Testis (tissue), 3 donors: ENCODE data around the gene DAP. TPM values are rescaled to one million over a fixed set of nuclear protein-coding genes. Genes with fewer than 3 reads are reported as not detected.
A peak's percentile ranks its signal among the peaks of the same experiment; 100 is the strongest.

Experiments used
- DNase-seq: peaks from one replicate; pipeline ENCODE4 v3.0.0-alpha.2; 2019
- H3K27ac ChIP-seq, 2 donors: fragments of 200-600 bp; sonication (generic); one replicate each; pipeline ENCODE4 v1.5.1; 2019
- H3K27me3 ChIP-seq: fragments of 200-600 bp; sonication (generic); one replicate; pipeline ENCODE4 v1.5.1; 2019
- H3K36me3 ChIP-seq: fragments of 200-600 bp; sonication (generic); one replicate; pipeline ENCODE4 v1.5.1; 2017; ENCODE audit warnings: low read depth; ENCODE audit errors: missing control alignments
- H3K4me1 ChIP-seq: fragments of 200-600 bp; sonication (generic); one replicate; pipeline ENCODE4 v1.5.1; 2019
- H3K4me3 ChIP-seq, 2 donors: fragments of 200-600 bp; sonication (generic); one replicate each; pipeline ENCODE4 v1.5.1; 2017 to 2019
- H3K9me3 ChIP-seq: fragments of 200-600 bp; sonication (generic); one replicate; pipeline ENCODE4 v1.5.1; 2017
- POLR2A ChIP-seq: fragments of 450-650 bp; IDR thresholded peaks from one replicate; pipeline ENCODE4 v1.6.1; 2017; ENCODE audit warnings: antibody characterized with exemption, mild to moderate bottlenecking, moderate library complexity
- WGBS, 2 donors: methylation state at CpG; one replicate each; pipeline ENCODE4 v1.1.5; 2018; 5-methylcytosine and 5-hydroxymethylcytosine counted together
- intact Hi-C: fragments of 100-400 bp; cut with DNase I; formaldehyde crosslinking; loops from one replicate; pipeline ENCODE4 v1.15.1; 2023; ENCODE audit warnings: low total_unique reads
- polyA plus RNA-seq: library from polyadenylated mRNA; stranded (reverse); fragments of 350-450 nt; fragmentation: Illumina TruSeq; extraction: RNeasy Lipid Tissue Mini Kit (QIAGEN cat#74804); gene quantifications from one replicate; pipeline ENCODE4 v1.2.3, GENCODE V29; 2014; ENCODE audit warnings: low read depth, low replicate concordance; ENCODE audit not compliant: insufficient read depth
- total RNA-seq, 2 donors: library from RNA; depleted of rRNA; stranded (reverse); fragments of >200 nt; gene quantifications; one replicate each; pipeline ENCODE4 v1.2.3, GENCODE V29; 2016
- TF ChIP-seq, protein P1 (sequence below), 3 experiments: fragments of 450-650 bp in 2 of 3; fragments of 200-600 bp in 1 of 3; sonication (generic) in 1 of 3; IDR thresholded peaks; one replicate each; pipeline ENCODE4 v1.5.1; 2016 to 2019; ENCODE audit warnings: antibody characterized with exemption in 3 of 3, mild to moderate bottlenecking in 2 of 3, moderate library complexity in 1 of 3

The DAP gene
- total and polyA plus RNA-seq, 3 donors from 2014 or later: 46.3 to 92.2 (median 48.1) TPM

DNA sequence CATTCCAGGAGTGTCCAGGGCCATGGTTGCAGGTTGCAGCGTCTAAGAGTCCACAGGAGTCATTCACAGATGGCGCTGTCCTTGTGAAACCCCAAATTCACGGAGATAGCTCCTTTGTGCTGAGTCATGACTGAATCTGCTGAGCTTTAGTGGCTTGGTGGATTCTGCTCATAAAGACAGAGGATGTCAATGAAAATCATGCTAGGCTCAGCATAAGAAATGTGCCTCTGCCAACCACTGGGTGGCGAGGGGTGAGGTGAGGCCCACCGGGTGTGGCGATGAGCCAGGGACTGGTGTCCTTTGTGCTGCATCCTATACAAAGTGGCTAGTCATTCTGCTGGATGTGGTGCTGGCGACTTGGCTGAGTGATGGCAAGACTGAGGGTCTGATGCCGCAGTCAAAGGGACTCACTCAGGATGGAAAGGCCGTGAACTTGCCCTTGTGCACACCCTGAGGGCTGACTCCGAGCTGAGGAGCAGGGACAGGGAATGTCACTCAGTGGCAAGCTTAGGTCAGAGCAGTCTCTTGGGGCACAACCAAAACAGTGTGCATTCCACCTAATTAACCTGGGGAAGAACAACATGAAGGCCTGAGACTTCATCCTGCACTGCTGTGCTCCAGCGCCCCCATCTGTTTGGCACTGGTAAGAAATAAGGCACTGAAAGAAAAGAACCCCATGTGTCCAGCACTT, 71.5 kb downstream of the DAP start:
- 75 to 93% methylated on average over 8 to 11 of the region's 11 CpGs for WGBS, 2 donors
- H3K4me1 ChIP-seq: no peaks in the 10 kb centered on the region
- intact Hi-C loops: no loop called here

DNA sequence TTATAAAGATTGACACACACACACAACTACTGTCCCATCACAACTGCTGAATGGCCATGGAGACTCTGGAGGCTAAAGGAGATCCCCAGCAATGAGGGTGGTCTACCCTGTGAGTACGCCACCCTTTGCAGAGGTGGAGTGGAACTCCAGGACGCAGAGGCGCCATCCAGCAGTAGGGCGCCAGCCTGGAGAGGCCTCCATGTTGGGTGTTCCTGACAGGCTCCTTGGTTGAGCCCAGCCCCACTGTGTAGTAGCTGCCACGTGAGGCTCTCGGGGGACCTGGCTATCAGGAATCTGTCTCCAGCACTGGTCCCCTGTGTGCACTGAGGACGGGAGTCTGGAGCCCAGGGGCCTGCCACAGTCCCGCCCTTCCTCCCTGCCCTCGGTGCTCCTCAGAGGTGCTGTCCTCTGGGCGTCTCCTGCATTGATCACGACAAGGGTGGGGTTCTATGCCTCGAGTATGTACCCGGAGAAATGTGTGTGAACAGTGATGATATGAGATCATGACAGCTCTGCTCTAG, 72.3 kb downstream of the DAP start:
- Histone ChIP-seq H3K27me3 (no peaks in the 10 kb centered on the region), H3K9me3 (no peaks in the 10 kb centered on the region), H3K36me3 (no peaks in the 10 kb centered on the region), H3K4me1 (no peaks in the 10 kb centered on the region), H3K4me3 (no peak overlapping the region), H3K27ac (no peak overlapping the region)
- no peak for DNase-seq
- WGBS, 2 donors: 93 to 94% methylated on average over 11 to 13 of the region's 13 CpGs
- TF ChIP-seq, protein P1, sequence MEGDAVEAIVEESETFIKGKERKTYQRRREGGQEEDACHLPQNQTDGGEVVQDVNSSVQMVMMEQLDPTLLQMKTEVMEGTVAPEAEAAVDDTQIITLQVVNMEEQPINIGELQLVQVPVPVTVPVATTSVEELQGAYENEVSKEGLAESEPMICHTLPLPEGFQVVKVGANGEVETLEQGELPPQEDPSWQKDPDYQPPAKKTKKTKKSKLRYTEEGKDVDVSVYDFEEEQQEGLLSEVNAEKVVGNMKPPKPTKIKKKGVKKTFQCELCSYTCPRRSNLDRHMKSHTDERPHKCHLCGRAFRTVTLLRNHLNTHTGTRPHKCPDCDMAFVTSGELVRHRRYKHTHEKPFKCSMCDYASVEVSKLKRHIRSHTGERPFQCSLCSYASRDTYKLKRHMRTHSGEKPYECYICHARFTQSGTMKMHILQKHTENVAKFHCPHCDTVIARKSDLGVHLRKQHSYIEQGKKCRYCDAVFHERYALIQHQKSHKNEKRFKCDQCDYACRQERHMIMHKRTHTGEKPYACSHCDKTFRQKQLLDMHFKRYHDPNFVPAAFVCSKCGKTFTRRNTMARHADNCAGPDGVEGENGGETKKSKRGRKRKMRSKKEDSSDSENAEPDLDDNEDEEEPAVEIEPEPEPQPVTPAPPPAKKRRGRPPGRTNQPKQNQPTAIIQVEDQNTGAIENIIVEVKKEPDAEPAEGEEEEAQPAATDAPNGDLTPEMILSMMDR (IDR thresholded peaks at IDR 0.05): no peak
- TF ChIP-seq POLR2A: no peak
- intact Hi-C loops: no loop called here

More for the DNA sequence above, 71.5 kb downstream of the DAP start:
- no peak overlapping the region for H3K27ac ChIP-seq
- H3K9me3 ChIP-seq: no peaks in the 10 kb centered on the region
- H3K4me3 ChIP-seq: no peak overlapping the region
- H3K36me3 ChIP-seq: no peaks in the 10 kb centered on the region
- DNase-seq: peak; percentile 29
- no peaks in the 10 kb centered on the region for H3K27me3 ChIP-seq
- TF ChIP-seq, protein P1 (IDR thresholded peaks at IDR 0.05): no peak
- TF ChIP-seq POLR2A: no peak

DNA sequence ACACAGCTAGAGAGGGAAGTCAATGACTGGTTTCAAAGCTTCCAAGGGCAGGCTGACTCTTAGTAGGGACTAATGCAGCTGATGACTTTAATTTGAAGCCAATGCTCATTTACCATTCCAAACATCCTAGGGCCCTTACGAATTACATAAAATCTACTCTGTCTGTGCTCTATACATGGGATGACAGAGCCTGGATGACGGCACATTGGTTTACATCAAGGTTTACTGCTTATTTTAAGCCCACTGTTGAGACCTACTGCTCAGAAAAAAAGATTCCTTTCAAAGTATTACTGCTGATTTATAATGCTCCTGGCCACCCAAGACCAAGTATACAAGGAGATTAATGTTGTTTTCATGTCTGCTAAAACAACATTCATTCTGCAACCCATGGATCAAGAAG, 74.1 kb downstream of the DAP start:
- no peaks in the 10 kb centered on the region for H3K27me3 ChIP-seq
- no peaks in the 10 kb centered on the region for H3K4me1 ChIP-seq
- TF ChIP-seq, protein P1 (IDR thresholded peaks at IDR 0.05): no peak
- no peak for TF ChIP-seq POLR2A
- no peaks in the 10 kb centered on the region for H3K9me3 ChIP-seq
- DNase-seq: no peak
- intact Hi-C loops: no loop called here
- no peaks in the 10 kb centered on the region for H3K36me3 ChIP-seq
- no peak overlapping the region for H3K27ac ChIP-seq
- WGBS, 2 donors: 94 to 96% methylated on average over 2 of the region's 2 CpGs
- no peak overlapping the region for H3K4me3 ChIP-seq

DNA sequence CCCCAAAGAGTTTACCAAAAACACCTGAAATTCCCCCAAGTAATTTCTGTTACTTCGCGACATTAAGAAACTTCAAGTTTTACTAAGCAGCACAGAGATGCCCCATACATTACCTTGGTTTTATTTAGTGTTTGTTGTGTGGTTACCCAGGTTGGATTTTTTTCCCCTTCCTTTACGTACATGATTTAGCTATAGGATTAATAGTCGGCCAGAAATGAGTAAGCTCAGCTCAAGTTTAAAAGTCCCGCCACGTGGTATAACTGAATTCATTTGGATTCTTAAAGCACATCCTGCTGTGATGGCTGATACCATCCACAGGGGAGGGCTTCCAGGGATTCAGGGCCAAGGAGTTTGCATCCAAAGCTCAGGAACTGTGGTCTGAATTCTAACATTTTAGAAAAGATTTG, 75.9 kb downstream of the DAP start:
- H3K27me3 ChIP-seq: no peaks in the 10 kb centered on the region
- TF ChIP-seq, protein P1 (IDR thresholded peaks at IDR 0.05): no peak
- no peak for TF ChIP-seq POLR2A
- DNase-seq: no peak
- no peaks in the 10 kb centered on the region for H3K9me3 ChIP-seq
- no peaks in the 10 kb centered on the region for H3K36me3 ChIP-seq
- intact Hi-C loops: no loop called here
- H3K27ac ChIP-seq: no peak overlapping the region
- whole genome bisulfite sequencing, 2 donors: 88 to 90% methylated on average over 6 of the region's 6 CpGs
- H3K4me1 ChIP-seq: no peaks in the 10 kb centered on the region
- no peak overlapping the region for H3K4me3 ChIP-seq
